PC-3 (cell line): ENCODE data around the gene CACNA1D. TPM values are rescaled to one million over a fixed set of nuclear protein-coding genes. Genes with fewer than 3 reads are reported as not detected.
"Not testable (repeated sequence)": the region's sequence is repeated elsewhere in the genome, so short reads cannot be mapped to it uniquely, and the experiment has no call there.

Experiments used
- ATAC-seq: fragments of 200-7000 bp; cut with Tn5 transposase; 2 replicates; pipeline ENCODE4 v1.9.1; 2020; ENCODE audit warnings: mild to moderate bottlenecking, moderate library complexity
- BruUV-seq: library from RNA; stranded (reverse); fragments of 400-500 nt; replicated peaks from 2 replicates; lab custom pipeline; 2021; lab: Mats Ljungman, UMichigan
- CTCF ChIA-PET: fragments of 300-600 bp; sonication (Branson Sonifier 250); formaldehyde crosslinking; loops from one replicate; lab custom pipeline; 2022; ENCODE audit warnings: antibody characterized with exemption; lab: Charles Lee
- POLR2A ChIA-PET: fragments of 300-600 bp; sonication (Branson Sonifier 250); formaldehyde crosslinking; loops from one replicate; lab custom pipeline; 2022; ENCODE audit warnings: antibody characterized with exemption; ENCODE audit not compliant: unreplicated experiment; lab: Charles Lee
- DNase-seq: peaks from one replicate; pipeline ENCODE4 v3.0.0-alpha.2; 2015
- H2AFZ ChIP-seq: fragments of 300-600 bp; sonication (generic); 2 replicates; pipeline ENCODE4 v1.6.0; 2016; ENCODE audit warnings: antibody characterized with exemption, low read length
- H3F3A ChIP-seq: fragments of 300-600 bp; sonication (generic); one replicate; pipeline ENCODE4 v1.6.0; 2017; ENCODE audit warnings: antibody characterized with exemption, low read length, control low read depth, mild to moderate bottlenecking; ENCODE audit not compliant: unreplicated experiment
- H3K27ac ChIP-seq: fragments of 300-600 bp; sonication (generic); 2 replicates; pipeline ENCODE4 v1.5.1; 2016; ENCODE audit warnings: mild to moderate bottlenecking, low read length
- H3K27me3 ChIP-seq: fragments of 300-600 bp; sonication (generic); 2 replicates; pipeline ENCODE4 v1.6.1; 2016; ENCODE audit warnings: low read length, mixed read lengths
- H3K36me3 ChIP-seq: fragments of 300-600 bp; sonication (generic); 2 replicates; pipeline ENCODE4 v1.6.1; 2016; ENCODE audit warnings: low read depth, mixed run types, low read length, mixed read lengths
- H3K4me1 ChIP-seq: fragments of 300-600 bp; sonication (generic); 2 replicates; pipeline ENCODE4 v1.5.1; 2016; ENCODE audit warnings: low read length; ENCODE audit not compliant: insufficient read depth
- H3K4me2 ChIP-seq: fragments of 300-600 bp; sonication (generic); 2 replicates; pipeline ENCODE4 v1.6.0; 2016; ENCODE audit warnings: low read length
- H3K4me3 ChIP-seq: fragments of 300-600 bp; sonication (generic); 2 replicates; pipeline ENCODE4 v1.5.1; 2016; ENCODE audit warnings: mild to moderate bottlenecking, low read length, mixed read lengths
- H3K79me2 ChIP-seq: fragments of 300-600 bp; sonication (generic); 2 replicates; pipeline ENCODE4 v1.6.1; 2017; ENCODE audit warnings: low read length, mixed read lengths
- H3K9ac ChIP-seq: fragments of 300-600 bp; sonication (generic); 2 replicates; pipeline ENCODE4 v1.6.0; 2016; ENCODE audit warnings: mild to moderate bottlenecking, low read length
- H3K9me2 ChIP-seq: fragments of 300-600 bp; sonication (generic); replicated peaks from 2 replicates; pipeline ENCODE4 v1.6.1; 2016; ENCODE audit warnings: mixed run types, low read length, mixed read lengths
- H3K9me3 ChIP-seq: fragments of 300-600 bp; sonication (generic); 2 replicates; pipeline ENCODE4 v1.6.1; 2016; ENCODE audit warnings: low read length, mixed read lengths
- H4K20me1 ChIP-seq: fragments of 300-600 bp; sonication (generic); 2 replicates; pipeline ENCODE4 v1.6.1; 2016; ENCODE audit warnings: low read length, mixed read lengths
- CTCF ChIP-seq: fragments of 300-600 bp; sonication (generic); conservative IDR thresholded peaks from 2 replicates; pipeline ENCODE4 v1.5.1; 2017; ENCODE audit warnings: antibody characterized with exemption, low read depth, mild to moderate bottlenecking, low read length
- EZH2 ChIP-seq: fragments of 300-600 bp; sonication (generic); IDR thresholded peaks from one replicate; pipeline ENCODE4 v1.6.1; 2017; ENCODE audit warnings: antibody characterized with exemption, mild to moderate bottlenecking, low read length; ENCODE audit not compliant: unreplicated experiment
- EZH2phosphoT487 ChIP-seq: fragments of 300-600 bp; sonication (generic); IDR thresholded peaks from 2 replicates; pipeline ENCODE4 v1.6.1; 2018; ENCODE audit warnings: mild to moderate bottlenecking, antibody characterized with exemption, low read length, borderline replicate concordance
- intact Hi-C: fragments of 100-400 bp; cut with micrococcal nuclease; formaldehyde crosslinking; loops from 2 replicates; pipeline ENCODE4 v1.9.0; 2023
- total RNA-seq: library from RNA; depleted of rRNA; stranded (reverse); fragments of >200 nt; gene quantifications from 2 replicates; pipeline ENCODE4 v1.2.3, GENCODE V29; 2014

CACNA1D gene
- total RNA-seq, 1 experiment from 2014 or later = not detected

GRCh38 chr3:53633197-53633787 lies 138.9 kb downstream of the CACNA1D start:
- H3K4me1 ChIP-seq = no peaks in the 10 kb centered on the region; the same call in 1 of the 2 replicates
- no TSS peak for BruUV-seq
- ChIA-PET POLR2A (no interaction called here), CTCF (no interaction called here)
- no peaks in the 10 kb centered on the region for H3K36me3 ChIP-seq
- intact Hi-C loops = no loop called here
- H3F3A ChIP-seq = no peaks in the 10 kb centered on the region
- no peak overlapping the region for H3K4me2 ChIP-seq
- no peak for ATAC-seq
- H3K79me2 ChIP-seq = no peaks in the 10 kb centered on the region
- no peaks in the 10 kb centered on the region for H3K9me2 ChIP-seq
- H3K4me3 ChIP-seq = no peak overlapping the region
- no peaks in the 10 kb centered on the region for H3K9me3 ChIP-seq
- no peaks in the 10 kb centered on the region for H4K20me1 ChIP-seq
- no peak for DNase-seq
- TF ChIP-seq EZH2 (no peak), EZH2phosphoT487 (no peak), CTCF (no peak)
- H3K9ac ChIP-seq = no peak overlapping the region
- H2AFZ ChIP-seq = no peak overlapping the region
- H3K27ac ChIP-seq = no peak overlapping the region
- H3K27me3 ChIP-seq = peaks cover 54% of the 10 kb centered on the region

GRCh38 chr3:53635041-53635440 lies 140.6 kb downstream of the CACNA1D start:
- Histone ChIP-seq H3K79me2 (no peaks in the 10 kb centered on the region), H3K9ac (no peak overlapping the region), H4K20me1 (no peaks in the 10 kb centered on the region), H3K4me1 (no peaks in the 10 kb centered on the region; the same call in 1 of the 2 replicates), H3K4me3 (no peak overlapping the region), H3K4me2 (no peak overlapping the region), H3K9me2 (no peaks in the 10 kb centered on the region), H3K9me3 (no peaks in the 10 kb centered on the region), H3F3A (no peaks in the 10 kb centered on the region), H3K36me3 (no peaks in the 10 kb centered on the region), H2AFZ (no peak overlapping the region), H3K27me3 (peaks cover 41% of the 10 kb centered on the region), H3K27ac (no peak overlapping the region)
- POLR2A ChIA-PET = no interaction called here
- no peak for ATAC-seq
- no peak for DNase-seq
- BruUV-seq = no TSS peak
- TF ChIP-seq CTCF (no peak), EZH2 (no peak), EZH2phosphoT487 (no peak)
- intact Hi-C loops = no loop called here
- CTCF ChIA-PET = no interaction called here

GRCh38 chr3:53638806-53639205 lies 144.4 kb downstream of the CACNA1D start:
- DNase-seq, H3K27ac ChIP-seq, BruUV-seq, CTCF ChIA-PET, H3K9me2 ChIP-seq, H3K4me1 ChIP-seq, H2AFZ ChIP-seq, H4K20me1 ChIP-seq, H3K79me2 ChIP-seq, intact Hi-C loops, H3F3A ChIP-seq, POLR2A ChIA-PET, H3K36me3 ChIP-seq, H3K4me2 ChIP-seq, H3K9ac ChIP-seq, ATAC-seq, H3K9me3 ChIP-seq, H3K4me3 ChIP-seq: not testable (repeated sequence)
- H3K27me3 ChIP-seq = peaks cover 58% of the 10 kb centered on the region
